HFF-Myc (cell line): Measurements from ENCODE around the gene TSSK6.

Source experiments
- DNase-seq: peaks from one replicate; pipeline ENCODE4 v3.0.0-alpha.2; 2011; ENCODE audit warnings: low read depth; ENCODE audit errors: extremely low read depth
- H3K4me3 ChIP-seq: replicated peaks from 2 replicates; pipeline ENCODE4 v1.5.1; 2011; ENCODE audit warnings: low read depth, mild to moderate bottlenecking, control low read depth, low read length
- CTCF ChIP-seq: IDR thresholded peaks from 2 replicates; pipeline ENCODE4 v1.5.1; 2012; ENCODE audit warnings: mild to moderate bottlenecking, low read depth, low read length, control low read depth; ENCODE audit errors: missing control alignments

Gene TSSK6

DNA sequence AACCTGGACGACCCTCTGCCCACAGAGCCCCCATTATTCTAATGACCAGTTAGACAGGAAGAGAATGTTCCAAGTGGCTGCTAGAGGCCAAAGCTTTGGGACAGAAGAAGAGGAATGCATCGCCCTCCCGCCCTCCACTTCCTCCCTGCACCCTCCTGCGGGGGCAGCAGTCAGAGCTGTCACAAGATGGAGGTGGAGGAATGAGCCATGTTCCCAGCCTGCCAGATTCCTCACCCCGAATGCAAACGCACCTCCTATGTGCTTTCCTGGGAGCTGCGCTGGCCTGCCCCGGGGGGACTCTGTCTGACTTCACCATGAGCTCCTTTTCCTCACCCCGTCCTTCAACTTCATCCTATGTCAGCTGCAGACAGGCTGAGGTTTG lies 15.1 kb upstream of the TSSK6 start:
- TF ChIP-seq CTCF, result no peak
- no peak overlapping the region for H3K4me3 ChIP-seq
- no peak for DNase-seq

DNA sequence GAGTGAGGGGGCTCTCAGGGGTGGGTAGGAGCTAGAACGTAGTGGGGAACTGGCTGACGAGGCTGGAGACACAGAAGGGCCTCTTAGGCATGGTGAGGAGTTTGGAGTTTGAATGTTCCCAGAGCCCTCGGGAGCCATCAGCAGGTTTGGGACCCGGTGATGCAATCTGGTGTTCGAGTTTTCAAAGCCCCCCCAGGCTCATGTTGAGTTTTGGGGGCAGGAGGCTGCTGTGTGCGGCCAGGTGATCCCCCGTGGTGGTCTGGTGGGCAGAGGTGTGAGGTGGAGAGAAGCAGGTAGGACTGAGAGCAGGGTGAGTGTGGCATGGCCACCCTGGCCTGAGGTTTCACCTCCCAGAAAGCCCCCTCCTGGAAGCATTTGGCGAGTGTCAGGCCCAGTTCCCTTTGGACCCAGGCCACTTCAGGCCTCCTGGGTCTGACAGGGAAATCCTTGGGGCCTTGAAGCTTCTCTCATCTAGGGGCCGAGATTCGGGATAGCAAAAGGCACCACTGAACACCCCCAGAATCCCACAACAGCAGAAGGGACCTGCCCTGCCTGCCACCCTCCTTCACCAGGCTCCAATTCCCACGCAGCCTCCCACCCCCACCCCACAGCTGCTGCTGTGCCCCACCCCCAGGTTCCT lies 14.6 kb upstream of the TSSK6 start:
- DNase-seq, result no peak
- TF ChIP-seq CTCF, result no peak
- H3K4me3 ChIP-seq, result no peak overlapping the region

DNA sequence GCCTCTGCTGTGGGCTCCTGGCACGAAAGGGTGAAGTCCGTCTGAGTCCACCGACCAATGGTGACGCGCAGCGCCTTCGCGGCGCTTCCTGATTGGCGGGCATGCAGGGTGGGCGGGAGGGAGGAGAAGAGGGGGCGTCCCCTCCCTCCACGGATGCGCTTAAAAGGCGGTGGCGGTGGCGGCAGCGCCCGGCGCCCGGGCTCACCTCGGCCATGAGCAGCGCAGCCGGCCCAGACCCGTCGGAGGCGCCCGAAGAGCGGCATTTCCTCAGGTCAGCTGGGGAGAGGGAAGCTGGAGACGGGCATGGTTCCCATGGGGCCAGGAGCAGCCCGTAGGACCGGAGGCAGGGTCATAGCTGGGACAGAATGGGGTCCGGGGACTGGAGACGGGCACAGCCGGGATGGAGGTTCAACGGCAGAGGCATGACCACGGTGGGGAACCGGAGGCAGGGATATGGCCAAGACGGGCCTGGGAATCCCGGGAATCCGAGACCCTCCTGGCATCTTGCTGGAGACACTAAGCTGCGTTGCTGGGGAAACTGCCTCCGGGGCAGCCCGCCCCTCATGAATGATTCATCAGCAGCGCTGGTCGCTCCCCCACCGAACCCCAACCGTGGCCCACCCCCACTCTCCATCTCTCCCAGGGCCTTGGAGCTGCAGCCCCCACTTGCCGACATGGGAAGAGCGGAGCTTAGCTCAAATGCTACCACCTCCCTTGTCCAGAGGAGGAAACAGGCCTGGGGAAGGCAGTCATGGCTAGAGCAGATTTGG lies 13.6 kb upstream of the TSSK6 start, which contains the start of gene YJEFN3:
YJEFN3 (plus strand) TSS at position 191 of the 770 bp plus-strand sequence; CDS start at position 213, 22 bp downstream.
- TF ChIP-seq CTCF, result no peak
- no peak within 1 kb of the TSS for H3K4me3 ChIP-seq
- DNase-seq, result no peak

- TF ChIP-seq CTCF, result no peak
- no peak for DNase-seq
- H3K4me3 ChIP-seq, result no peak overlapping the region
Observed at GRCh38 chr19:19527674-19528625, 12.6 kb upstream of the TSSK6 start.

GRCh38 chr19:19527371-19527656 lies 12.0 kb upstream of the TSSK6 start:
- no peak overlapping the region for H3K4me3 ChIP-seq
- no peak for TF ChIP-seq CTCF
- DNase-seq, result no peak

GRCh38 chr19:19526581-19527370 lies 11.4 kb upstream of the TSSK6 start:
- no peak overlapping the region for H3K4me3 ChIP-seq
- no peak for DNase-seq

More at GRCh38 chr19:19526581-19527370, 11.4 kb upstream of the TSSK6 start:
- TF ChIP-seq CTCF, result no peak
